ENCODE data around the gene SFXN5.

SFXN5 gene

DNA sequence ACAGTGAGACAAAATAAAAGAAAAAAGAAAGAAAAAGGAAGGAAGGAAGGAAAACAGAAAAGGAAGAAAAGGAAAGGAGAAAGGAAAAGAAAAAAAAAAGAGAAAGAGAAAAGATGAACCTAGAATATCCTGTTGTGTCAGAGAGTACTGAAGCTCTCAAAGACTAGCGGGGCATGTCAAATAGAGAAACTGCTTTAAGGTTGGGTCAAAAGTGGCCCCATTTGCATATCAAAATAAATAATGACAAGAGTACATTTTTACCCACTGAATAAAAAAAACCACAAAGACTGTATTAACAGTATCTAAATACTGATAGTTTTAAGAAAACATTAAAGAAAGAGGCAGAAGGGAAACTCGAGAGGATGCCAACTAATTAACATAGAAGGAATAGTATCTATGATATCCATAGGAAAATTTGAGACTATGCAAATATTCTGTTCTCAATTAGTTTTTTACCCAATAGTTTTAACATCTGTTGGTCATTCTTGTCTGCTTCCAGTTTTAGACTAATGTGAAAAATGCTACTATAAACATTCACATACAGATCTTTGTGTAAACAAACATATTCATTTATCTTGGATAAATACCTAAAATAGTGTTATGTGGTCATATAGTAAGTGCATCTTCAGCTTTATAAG, 53.2 kb downstream of the SFXN5 start:
- DNase-seq (ENCODE audit: low read depth) = no peak

DNA sequence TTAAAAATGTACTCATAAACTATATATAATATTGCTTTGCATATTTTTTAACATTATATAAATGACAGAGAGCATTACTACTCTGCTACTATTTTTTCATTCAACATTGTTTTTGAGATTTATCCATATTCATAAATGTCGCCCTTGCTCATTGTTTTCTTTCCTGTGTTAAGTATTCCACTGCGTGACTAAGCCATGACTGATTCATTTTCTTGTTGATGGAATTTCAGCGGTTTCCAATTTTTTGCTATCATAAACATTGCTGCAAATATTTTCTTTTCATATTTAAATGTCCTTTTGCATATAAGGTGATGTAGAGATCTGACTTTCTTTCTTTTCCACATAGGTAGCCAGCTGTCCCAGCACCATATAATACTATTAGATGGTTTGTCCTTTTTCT, 57.6 kb downstream of the SFXN5 start:
- DNase-seq (ENCODE audit: low read depth) = no peak

DNA sequence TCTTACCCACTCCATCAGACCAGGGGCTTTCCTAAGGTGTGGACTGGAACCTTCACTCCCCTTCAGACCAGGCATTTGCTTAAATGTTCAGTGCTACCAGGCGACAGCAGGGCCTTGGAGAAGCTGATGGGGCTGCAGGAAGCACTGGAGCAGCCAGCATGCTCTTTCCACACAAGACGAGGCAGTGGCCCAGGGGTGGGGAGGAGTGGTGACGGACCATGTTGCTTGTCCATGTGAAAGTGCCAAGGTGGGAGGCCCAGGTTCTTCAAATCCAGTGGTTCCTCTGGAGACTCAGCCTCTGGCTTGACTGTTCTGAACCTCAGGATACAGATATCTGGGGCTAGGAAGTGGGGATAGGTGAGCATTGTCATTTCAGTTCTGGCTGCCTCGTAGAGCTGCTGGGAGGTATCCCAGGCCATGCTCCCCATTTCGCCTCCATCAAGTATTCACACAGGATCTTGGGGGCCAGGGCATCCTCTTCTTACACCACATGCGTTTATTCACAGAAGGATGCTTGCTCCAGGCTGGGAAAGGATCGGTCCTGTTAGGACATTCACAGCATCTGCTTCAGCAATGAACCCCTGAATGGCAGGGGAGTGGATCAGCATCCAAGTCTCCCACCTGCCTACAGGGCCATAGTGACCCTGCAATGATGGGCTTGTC, 62.2 kb downstream of the SFXN5 start:
- no peak for DNase-seq (ENCODE audit: low read depth)

DNA sequence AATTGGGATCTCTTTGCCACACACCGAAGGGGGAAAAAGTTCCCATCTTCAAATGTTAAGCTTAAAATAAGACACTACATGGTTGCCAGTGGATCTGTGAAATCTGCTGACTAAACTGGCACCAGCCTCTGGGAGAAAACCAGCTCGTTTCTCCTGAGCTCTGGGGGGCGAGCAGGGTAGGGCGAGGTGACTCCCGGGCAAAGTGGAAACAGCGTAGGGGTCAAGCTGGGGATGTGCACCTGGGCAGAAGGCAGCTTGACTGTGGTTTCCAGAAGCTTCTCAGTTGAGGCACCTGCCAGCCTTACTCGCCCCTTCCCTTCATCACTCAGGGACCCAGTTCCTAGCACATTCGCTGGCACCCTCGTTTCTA, 62.8 kb downstream of the SFXN5 start:
- no peak for DNase-seq (ENCODE audit: low read depth)

DNA sequence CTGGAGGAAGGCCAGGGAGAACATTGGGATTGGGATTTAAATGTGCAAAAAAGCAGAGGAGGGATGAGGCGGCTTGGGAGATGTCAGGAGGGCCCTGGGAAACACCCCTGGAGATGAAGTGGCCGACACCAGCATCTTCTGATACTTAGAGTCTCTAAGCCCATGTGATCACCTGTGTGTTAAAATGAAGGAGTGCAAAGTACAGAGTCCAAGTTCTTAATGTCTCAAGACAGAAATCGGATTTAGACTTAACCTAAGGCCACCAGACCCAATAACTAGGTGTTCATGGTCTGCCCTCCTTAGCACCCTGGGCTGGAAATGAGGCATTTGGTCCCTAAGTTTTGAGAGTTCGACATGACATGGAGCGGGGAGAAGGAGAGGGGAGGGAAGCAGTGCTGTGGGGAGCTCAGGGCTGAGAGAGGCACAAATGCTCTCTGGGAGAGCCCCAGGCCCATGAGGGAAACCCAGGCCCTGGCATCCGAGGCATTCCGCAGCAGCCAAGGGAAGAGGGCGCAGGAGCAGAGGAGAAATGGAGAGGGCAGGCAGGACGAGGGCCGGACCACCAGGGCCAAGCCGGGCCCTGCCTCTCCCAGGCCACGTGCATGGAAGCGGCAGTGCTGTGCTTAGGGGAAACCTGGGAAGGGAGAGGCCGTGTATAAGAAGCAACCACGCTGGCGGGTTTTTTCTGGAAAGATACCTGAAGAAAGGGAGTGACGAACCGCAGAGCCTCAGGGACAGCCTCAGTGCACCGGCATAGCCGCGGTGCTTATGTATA, 63.3 kb downstream of the SFXN5 start:
- no peak for DNase-seq (ENCODE audit: low read depth)

DNA sequence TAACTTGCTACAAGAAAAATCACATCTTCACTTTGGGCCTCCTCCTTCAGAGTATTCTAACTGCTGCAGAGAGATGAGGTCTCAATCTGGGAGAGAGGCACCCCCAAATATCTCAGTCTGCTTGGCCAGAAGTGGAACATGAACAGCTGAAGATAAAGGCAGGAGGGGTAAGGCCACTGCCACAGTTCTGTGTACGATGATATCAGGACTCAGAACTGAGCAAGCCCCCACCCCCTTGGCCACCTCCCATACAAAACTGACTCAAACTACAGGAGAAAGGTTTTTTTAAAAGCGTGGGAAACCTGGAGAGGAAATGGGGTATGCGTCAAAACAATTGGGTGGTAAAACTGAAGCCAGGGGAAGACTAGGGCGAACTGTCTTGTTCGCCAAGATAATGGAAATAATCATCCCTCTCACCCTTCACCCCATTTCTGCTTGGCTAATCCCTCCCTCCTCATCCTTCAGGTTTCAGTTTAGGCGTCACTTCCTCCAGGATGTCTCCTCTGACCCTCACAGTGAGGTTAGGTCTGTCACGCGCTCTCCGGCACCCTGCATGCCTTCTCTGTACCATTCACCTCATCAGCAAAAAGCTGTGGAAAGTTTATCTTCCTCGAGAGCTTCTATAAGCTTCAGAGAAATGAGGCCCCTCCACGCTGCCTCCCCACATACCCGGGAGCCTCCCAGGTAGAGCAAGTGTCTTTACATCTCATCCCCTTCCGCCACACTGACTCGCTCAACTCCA, 64.4 kb downstream of the SFXN5 start:
- DNase-seq (ENCODE audit: low read depth) = no peak

DNA sequence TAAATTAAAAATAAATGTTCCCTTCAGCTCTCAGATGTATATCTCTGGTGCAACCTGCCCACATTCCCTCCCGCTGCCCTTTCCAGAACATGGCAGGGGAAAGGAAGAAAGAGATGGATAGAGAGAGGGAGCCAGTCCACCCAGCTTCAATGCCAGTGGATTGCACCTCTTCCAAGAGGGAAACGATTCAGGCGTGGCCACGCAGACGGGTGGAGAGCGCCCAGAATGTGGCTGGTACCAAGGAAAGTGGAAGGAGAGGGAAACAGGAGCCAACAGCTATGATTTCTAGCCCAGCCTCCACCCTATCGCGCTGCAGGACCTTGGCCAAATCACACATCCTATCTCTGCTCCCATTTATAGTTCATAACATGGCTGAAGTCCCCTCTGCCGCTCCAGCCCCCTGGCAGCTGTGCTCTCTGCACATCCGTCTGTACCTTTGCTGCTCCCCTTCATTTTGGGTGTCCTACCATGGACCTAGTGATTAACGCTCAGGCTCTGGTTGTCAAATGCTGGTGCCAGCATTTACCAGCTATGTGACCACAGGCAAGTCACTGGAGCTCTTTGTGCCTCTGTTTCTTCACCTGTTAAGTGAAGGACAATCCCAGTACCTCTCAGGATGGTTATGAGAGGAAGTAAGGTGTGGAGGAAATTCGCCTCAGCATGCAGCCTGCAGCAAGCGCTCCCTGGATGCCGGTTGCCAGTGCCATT, 66.5 kb downstream of the SFXN5 start:
- DNase-seq (ENCODE audit: low read depth) = no peak

DNA sequence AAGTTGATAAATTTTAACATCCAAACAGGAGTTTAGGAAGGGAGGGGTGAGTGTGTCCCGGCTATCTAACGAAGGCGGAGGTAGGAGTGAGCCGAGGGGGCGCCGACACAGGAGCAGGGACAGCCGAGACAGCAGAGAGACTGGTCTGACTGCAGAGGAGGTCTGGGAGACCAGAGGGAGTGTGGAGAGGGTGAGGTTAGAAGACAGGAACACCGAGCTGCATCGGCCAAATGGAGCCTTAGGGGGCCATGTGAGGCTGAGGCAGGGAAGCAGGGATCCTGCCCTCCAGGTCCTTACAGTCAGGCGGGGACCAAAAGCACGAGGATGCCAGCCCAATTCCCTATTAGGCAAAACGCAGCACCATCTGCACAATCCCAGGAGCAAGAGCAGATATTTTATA, 67.0 kb downstream of the SFXN5 start:
- DNase-seq (ENCODE audit: low read depth) = no peak

DNA sequence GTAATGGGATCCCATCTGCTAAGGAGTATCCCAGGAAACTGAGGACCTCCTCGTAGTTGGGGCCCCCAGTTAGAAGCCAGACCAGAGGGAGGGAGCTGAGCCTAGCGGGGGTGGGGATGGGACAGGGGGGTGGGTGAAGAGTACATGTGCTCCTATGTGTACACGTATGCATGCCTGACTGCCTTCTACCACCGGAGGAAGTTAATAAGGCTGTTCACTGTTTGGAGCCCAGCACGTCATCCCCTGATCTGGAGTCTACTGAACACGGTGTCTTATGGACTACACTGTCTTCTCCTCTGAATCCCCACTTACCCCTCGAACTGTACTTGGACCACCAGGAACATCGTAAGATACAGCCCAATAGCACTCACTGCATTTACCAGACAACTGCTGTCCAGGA, 68.5 kb downstream of the SFXN5 start:
- no peak for DNase-seq (ENCODE audit: low read depth)

DNA sequence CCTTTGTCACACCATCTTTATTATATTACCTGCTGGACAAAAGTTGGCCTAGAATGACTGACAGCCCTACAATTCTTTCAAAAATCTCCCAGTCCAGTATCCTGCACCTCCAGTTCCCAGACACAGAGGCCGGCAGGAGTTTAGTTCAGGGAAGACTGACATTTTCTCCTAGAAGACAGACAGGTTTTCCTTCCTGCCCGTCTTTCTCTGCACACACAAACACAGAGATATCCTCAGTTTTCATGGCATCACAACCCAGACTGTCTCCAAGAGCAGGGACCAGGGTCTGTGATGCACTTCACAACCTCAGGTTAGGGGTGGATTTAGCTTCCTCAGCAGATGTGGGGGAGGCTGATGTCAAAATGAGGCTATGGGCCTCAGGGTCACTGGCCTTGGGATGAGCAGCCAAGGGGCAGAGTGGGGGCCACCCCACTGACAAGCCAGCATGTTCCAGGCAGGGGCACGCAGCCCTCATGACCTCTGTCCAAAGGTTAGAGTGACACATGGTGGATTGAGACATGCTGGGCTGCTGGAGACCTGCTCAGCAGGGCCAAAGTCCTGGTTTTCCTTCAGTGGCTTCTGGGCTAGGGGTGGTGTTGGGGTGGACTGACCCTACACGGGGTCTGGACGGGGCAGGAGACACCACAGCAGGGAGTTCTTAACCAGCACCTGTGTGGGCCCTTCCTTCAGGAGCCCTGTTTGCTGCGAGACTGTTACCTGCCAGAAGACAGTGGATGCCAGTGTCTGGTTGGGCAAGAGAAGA, 70.5 kb downstream of the SFXN5 start:
- DNase-seq (ENCODE audit: low read depth) = no peak

DNA sequence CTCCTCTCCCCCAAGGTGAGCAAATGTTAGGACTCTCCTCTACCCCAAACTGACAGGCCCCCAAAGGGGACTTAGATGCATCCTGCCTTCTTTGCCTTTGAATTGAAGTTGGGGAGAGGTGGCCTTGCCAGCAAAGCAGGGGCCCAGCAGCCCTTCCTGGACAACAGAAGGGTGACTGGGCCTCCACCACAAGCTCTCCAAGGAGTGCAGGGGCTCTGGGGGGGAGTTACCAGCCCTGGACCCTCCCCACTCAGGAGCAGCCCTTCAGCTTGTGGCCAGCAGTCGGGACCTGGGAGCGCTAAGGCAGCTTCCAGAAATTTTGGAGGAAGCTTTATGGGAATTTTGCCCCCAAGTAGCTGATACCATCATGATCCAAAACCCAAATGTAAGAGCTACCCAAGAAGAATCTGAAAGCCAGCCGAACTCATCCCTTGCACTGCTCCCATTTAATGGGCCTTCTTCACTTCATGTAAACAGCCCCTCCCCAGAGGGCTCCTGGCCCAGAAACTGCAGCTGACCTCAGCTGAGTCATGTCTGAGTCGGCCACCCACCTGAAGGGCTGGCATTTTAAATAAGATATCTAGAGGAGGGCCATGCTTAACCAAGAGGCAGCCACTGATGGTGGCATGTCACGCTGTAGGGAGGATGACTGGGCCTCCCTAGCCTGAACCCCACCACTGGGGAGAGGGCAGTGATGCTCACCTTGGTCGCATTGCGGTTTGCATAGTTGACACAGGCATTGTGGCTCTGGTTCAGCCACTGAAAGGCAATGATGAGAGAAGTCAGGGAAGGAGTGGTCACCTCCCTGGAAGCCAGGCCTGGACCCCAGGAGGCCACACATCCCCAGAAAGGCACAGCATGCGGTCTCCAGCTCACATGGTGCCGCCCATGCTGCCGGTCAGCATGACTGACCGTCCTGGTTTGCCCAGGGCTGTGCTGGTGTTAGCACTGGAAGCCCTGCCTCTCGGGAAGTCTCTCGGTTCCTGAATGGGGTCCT, 71.5 kb downstream of the SFXN5 start:
- DNase-seq (ENCODE audit: low read depth) = no peak

DNA sequence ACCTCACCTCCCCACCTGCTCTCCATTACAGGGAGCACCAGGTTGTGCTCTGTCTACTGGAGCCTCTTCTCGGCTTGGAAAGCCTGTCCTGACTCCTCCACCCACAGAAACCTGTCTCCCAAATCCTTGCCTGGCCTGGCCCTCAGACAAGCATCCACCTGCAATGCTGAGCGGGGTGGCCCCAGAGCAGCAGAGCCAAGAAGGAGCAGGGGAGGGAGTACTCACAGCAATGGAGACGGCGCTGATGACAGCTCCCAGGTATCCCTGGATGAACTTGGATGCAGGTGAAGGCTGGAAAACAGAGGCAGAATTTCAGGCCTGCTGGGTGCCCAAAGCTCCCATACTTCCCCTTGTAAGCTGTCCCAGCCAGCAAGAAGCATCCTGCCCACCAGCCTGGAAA, 72.8 kb downstream of the SFXN5 start:
- DNase-seq (ENCODE audit: low read depth) = no peak

DNA sequence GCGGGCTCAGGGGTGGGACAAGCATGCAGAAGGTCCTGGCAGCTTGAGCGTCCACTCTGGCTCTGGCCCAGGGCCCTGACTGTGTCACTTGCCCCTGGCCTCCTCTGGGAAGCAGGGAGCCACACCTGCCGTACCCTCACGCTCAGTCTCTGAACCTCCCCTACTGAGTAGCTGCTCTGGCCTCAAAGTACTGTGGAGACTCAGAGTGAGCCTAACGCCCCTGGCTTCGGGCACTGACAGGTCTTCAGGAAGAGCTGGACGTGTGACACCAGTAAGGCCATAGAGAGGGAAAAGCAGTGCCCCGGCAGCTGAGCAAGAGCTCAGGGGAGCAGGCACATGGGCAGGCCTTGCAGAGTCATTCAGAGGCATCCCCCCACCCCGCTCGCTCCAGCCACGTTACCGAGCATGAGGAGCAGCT, 73.3 kb downstream of the SFXN5 start:
- DNase-seq (ENCODE audit: low read depth) = no peak

DNA sequence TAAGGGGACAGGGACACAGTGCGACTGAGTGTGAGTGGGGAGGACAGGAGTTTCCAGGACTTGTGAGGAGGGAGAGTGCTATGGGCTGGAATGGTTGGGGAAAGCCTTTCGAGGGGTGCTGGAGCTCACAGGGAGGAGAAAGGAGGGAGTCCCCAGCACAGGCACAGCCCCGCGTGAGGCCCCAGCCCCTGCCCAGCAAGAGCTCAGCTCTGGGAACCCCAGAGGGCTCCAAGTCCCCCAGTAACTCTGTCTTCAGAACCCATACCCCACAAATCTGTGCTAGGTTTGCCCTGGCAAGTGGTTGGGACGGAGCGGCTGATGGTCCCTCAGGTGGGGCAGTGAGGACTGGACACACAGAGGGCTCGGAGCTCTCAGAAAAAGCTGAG, 75.4 kb downstream of the SFXN5 start:
- no peak for DNase-seq (ENCODE audit: low read depth)

DNA sequence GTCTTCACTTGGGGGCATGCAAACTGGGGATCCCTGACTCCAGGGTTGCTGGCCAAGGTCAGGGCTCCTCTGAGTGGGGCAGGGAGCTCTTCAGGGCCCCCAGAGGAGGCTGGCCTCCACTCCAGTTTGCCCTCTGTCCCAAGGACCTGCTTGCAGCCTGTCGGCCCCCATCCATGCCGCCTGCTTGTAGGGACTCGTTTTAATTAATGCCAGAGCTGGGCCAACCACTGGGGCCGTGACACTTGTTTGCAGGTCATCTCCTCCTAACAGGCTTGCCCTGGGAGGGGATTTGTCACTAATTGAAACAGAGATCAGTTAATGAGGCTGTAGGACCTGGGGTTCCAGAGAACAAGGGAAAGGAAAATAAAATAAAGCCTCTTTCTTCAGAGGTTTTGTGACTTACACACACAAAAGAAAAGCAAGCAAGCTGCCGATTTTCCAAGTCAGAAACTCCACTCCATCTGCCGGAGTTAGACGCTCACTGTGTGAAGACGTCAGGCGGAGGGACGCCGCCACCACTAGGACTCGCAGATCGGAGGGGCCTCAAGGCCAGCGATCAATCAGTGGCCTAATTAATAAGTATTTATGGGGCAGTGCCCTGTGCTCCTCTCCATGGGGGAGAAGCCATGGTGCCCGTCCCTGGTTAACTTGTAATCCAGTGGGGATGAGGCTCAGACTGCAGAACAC, 75.9 kb downstream of the SFXN5 start:
- no peak for DNase-seq (ENCODE audit: low read depth)

DNA sequence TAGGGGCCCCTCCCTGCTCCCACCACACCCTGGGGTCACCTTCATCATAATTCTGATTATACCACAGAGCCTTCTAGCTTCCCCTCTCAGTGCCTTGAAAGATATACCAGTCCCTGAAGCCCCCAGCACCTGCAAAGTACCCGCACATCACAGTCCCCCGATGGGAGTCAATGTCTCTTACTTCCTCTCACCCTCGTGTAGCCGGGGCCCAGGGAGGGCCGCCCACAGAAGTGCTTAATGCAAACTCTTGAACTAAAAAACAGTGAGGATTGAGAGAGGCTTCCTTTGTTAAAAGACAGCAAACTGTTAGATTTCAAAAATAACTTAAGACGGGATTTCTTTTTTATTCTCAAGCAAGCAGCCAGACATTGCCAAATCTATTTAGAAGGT, 76.5 kb downstream of the SFXN5 start:
- DNase-seq (ENCODE audit: low read depth) = no peak

DNA sequence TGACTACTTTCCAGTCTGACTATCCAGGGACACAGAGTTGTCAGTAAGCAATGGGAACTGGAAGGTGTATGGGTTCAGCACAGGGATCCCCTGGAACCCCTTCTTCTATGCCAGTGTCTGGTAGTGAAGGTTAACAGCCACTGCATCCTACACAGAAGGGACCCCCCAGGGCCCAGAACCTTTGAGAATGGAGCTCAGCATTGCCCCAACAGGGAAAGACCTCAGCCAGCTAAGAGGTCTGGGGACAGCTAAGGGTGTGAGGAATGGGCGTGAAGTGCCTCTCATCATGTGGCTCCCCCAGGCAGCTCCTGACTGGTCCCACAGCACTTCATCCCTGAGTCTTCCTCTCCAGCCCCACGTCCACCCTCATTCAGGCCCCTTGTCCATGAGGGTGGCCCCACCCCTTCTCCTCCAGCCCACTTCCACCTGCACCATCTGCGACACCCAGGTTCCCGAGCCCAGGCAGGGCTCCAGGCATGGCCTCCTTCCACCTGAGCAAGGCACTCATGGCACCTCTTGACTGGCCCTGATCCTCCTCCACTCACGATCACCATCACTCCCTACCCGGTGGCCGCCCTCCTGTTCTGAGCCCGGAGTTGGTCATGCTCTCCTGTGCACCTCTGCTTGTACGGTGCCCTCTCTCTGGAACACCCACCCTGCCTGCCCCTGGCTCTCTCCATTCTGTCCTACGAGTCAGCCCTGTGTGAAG, 77.1 kb downstream of the SFXN5 start:
- DNase-seq (ENCODE audit: low read depth) = no peak

DNA sequence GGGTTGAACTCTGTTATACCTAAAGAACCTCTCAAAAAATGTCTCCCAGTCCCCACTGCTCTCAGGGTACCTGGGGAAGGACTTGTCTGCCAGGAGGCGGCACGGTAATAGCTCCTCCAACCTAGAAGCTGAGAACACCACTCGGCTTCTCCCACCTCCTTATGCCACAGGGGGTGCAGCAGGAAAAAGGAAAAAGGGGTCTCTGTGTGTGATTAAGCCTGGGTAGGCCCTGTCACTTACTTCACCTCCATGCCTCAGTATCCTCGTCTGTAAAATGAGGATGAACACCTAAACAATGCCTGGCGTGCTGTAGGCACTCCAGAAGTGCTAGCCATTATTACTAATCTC, 77.6 kb downstream of the SFXN5 start:
- no peak for DNase-seq (ENCODE audit: low read depth)
